ENCODE measurements around the gene ERICH2.

DNA sequence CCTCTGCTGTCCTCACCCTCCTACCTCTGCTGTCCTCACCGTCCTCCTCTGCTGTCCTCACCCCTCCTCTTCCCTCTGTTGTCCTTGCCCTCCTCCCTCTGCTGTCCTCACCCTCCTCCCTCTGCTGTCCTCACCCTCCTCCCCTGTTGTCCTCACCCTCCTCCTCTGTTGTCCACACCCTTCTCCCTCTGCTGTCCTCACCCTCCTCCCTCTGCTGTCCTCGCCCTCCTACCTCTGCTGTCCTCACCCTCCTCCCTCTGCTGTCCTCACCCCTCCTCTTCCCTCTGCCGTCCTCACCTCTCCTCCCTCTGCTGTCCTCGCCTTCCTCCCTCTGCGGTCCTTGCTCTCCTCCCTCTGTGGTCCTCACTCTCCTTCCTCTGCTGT, 58.3 kb downstream of the ERICH2 start:
- TF ChIP-seq CTCF (IDR thresholded peaks at IDR 0.05) (no peak), POLR2AphosphoS5 (IDR thresholded peaks at IDR 0.05) (no peak), EP300 (IDR thresholded peaks at IDR 0.05) (no peak), POLR2A (IDR thresholded peaks at IDR 0.05; ENCODE audit: low read depth) (no peak)

All from esophagus muscularis mucosa (tissue), 4 donors.